H9 (cell line): Measurements from ENCODE around the gene LOXHD1. TPM values are rescaled to one million over a fixed set of nuclear protein-coding genes. Genes with fewer than 3 reads are reported as not detected.

Source experiments
- DNase-seq: peaks from one replicate; pipeline ENCODE4 v3.0.0-alpha.2; 2017
- H2AFZ ChIP-seq: one replicate; pipeline ENCODE4 v1.6.1; 2013; ENCODE audit warnings: mild to moderate bottlenecking, low read length, control low read depth, moderate library complexity
- H2AK5ac ChIP-seq: 2 replicates; pipeline ENCODE4 v1.6.1; 2013; ENCODE audit warnings: low read length, control low read depth, mixed read lengths; ENCODE audit not compliant: insufficient read length
- H2BK120ac ChIP-seq: one replicate; pipeline ENCODE4 v1.6.1; 2013; ENCODE audit warnings: low read depth, mild to moderate bottlenecking, low read length, control low read depth, inconsistent platforms; ENCODE audit not compliant: poor library complexity, severe bottlenecking
- H2BK12ac ChIP-seq: 2 replicates; pipeline ENCODE4 v1.6.1; 2013; ENCODE audit warnings: low read length, control low read depth, mixed read lengths, low read depth; ENCODE audit not compliant: insufficient read length
- H2BK15ac ChIP-seq: 2 replicates; pipeline ENCODE4 v1.6.1; 2013; ENCODE audit warnings: low read depth, low read length, control low read depth
- H2BK20ac ChIP-seq: one replicate; pipeline ENCODE4 v1.6.1; 2013; ENCODE audit warnings: low read depth, mild to moderate bottlenecking, low read length, control low read depth, inconsistent platforms; ENCODE audit not compliant: poor library complexity, severe bottlenecking
- H2BK5ac ChIP-seq: 2 replicates; pipeline ENCODE4 v1.6.1; 2013; ENCODE audit warnings: low read length, control low read depth, mixed read lengths; ENCODE audit not compliant: insufficient read length
- H3K14ac ChIP-seq: 2 replicates; pipeline ENCODE4 v1.6.1; 2013; ENCODE audit warnings: low read length, control low read depth; ENCODE audit not compliant: insufficient read depth
- H3K18ac ChIP-seq: 2 replicates; pipeline ENCODE4 v1.6.1; 2013; ENCODE audit warnings: low read depth, mild to moderate bottlenecking, mixed read lengths, low read length, control low read depth; ENCODE audit not compliant: insufficient read length
- H3K23ac ChIP-seq: 2 replicates; pipeline ENCODE4 v1.6.1; 2013; ENCODE audit warnings: low read length, control low read depth, mixed read lengths, low read depth; ENCODE audit not compliant: insufficient read length
- H3K23me2 ChIP-seq: 2 replicates; pipeline ENCODE4 v1.6.1; 2013; ENCODE audit warnings: low read depth, mild to moderate bottlenecking, mixed read lengths, low read length, control low read depth; ENCODE audit not compliant: insufficient read length, poor library complexity, severe bottlenecking
- H3K27ac ChIP-seq: 2 replicates; pipeline ENCODE4 v1.5.1; 2013; ENCODE audit warnings: low read length, control low read depth, mixed read lengths, low read depth; ENCODE audit not compliant: insufficient read length
- H3K27me3 ChIP-seq: 2 replicates; pipeline ENCODE4 v1.6.1; 2013; ENCODE audit warnings: low read length, control low read depth, inconsistent platforms; ENCODE audit not compliant: insufficient read depth
- H3K4ac ChIP-seq: 2 replicates; pipeline ENCODE4 v1.6.1; 2013; ENCODE audit warnings: low read depth, mild to moderate bottlenecking, control low read depth, inconsistent platforms, low read length, moderate library complexity
- H3K4me1 ChIP-seq: 2 replicates; pipeline ENCODE4 v1.6.1; 2013; ENCODE audit warnings: low read length, control low read depth, inconsistent platforms; ENCODE audit not compliant: insufficient read depth
- H3K4me2 ChIP-seq: 2 replicates; pipeline ENCODE4 v1.6.1; 2013; ENCODE audit warnings: low read length, control low read depth, mixed read lengths; ENCODE audit not compliant: insufficient read length, insufficient read depth
- H3K56ac ChIP-seq: 2 replicates; pipeline ENCODE4 v1.6.1; 2013; ENCODE audit warnings: low read depth, mild to moderate bottlenecking, mixed read lengths, low read length, control low read depth; ENCODE audit not compliant: insufficient read length
- H3K79me1 ChIP-seq: 2 replicates; pipeline ENCODE4 v1.6.1; 2013; ENCODE audit warnings: low read depth, mild to moderate bottlenecking, moderate library complexity, low read length, control low read depth, inconsistent platforms; ENCODE audit not compliant: insufficient read depth, poor library complexity, severe bottlenecking
- H3K79me2 ChIP-seq: 2 replicates; pipeline ENCODE4 v1.6.1; 2013; ENCODE audit warnings: low read length, control low read depth, inconsistent platforms; ENCODE audit not compliant: insufficient read depth
- H3K9ac ChIP-seq: 2 replicates; pipeline ENCODE4 v1.6.1; 2013; ENCODE audit warnings: low read length, control low read depth, mixed read lengths; ENCODE audit not compliant: insufficient read length; ENCODE audit errors: extremely low read depth
- H3K9me3 ChIP-seq: one replicate; pipeline ENCODE4 v1.6.1; 2013; ENCODE audit warnings: low read depth, low read length, inconsistent platforms; ENCODE audit not compliant: control insufficient read depth
- H3T11ph ChIP-seq: one replicate; pipeline ENCODE4 v1.6.1; 2013; ENCODE audit warnings: mild to moderate bottlenecking, low read length, control low read depth, inconsistent platforms
- H4K20me1 ChIP-seq: one replicate; pipeline ENCODE4 v1.6.1; 2013; ENCODE audit not compliant: control insufficient read depth, insufficient read length, insufficient read depth
- H4K5ac ChIP-seq: 2 replicates; pipeline ENCODE4 v1.6.1; 2013; ENCODE audit warnings: low read depth, mild to moderate bottlenecking, mixed read lengths, low read length, control low read depth; ENCODE audit not compliant: insufficient read length
- H4K8ac ChIP-seq: replicated peaks from 2 replicates; pipeline ENCODE4 v1.6.1; 2013; ENCODE audit warnings: low read length, control low read depth, mixed read lengths, low read depth; ENCODE audit not compliant: insufficient read length
- H4K91ac ChIP-seq: 2 replicates; pipeline ENCODE4 v1.6.1; 2013; ENCODE audit warnings: low read depth, mild to moderate bottlenecking, moderate library complexity, mixed read lengths, low read length, control low read depth; ENCODE audit not compliant: insufficient read length
- H3K27ac Mint-ChIP-seq, 3 experiments: 2 replicates in 2 of 3; 3 replicates in 1 of 3; pipeline ENCODE4 v1.8.0; 2020 to 2021; ENCODE audit warnings: mixed read lengths in 3 of 3, mild to moderate bottlenecking in 1 of 3, moderate library complexity in 1 of 3
- H3K27me3 Mint-ChIP-seq: 2 replicates; pipeline ENCODE4 v1.8.0; 2021; ENCODE audit warnings: low read depth, mild to moderate bottlenecking, moderate library complexity, mixed read lengths
- H3K36me3 Mint-ChIP-seq, 3 experiments: 2 replicates in 2 of 3; 3 replicates in 1 of 3; pipeline ENCODE4 v1.8.0; 2020 to 2021; ENCODE audit warnings: low read depth in 3 of 3, mixed read lengths in 3 of 3; ENCODE audit not compliant: insufficient read depth in 1 of 3
- H3K4me1 Mint-ChIP-seq, 2 experiments: 2 replicates each; pipeline ENCODE4 v1.8.0; 2020; ENCODE audit warnings: mixed read lengths in 2 of 2
- H3K4me3 Mint-ChIP-seq, 2 experiments: 2 replicates in 1 of 2; 3 replicates in 1 of 2; pipeline ENCODE4 v1.8.0; 2020 to 2021; ENCODE audit warnings: mild to moderate bottlenecking in 2 of 2, mixed read lengths in 2 of 2, moderate library complexity in 1 of 2
- H3K9me3 Mint-ChIP-seq, 2 experiments: 2 replicates in 1 of 2; 3 replicates in 1 of 2; pipeline ENCODE4 v1.8.0; 2020; ENCODE audit warnings: mild to moderate bottlenecking in 2 of 2, mixed read lengths in 2 of 2, moderate library complexity in 1 of 2
- CTCF ChIP-seq: fragments of 200-600 bp; sonication (generic); conservative IDR thresholded peaks from 3 replicates; pipeline ENCODE4 v1.8.0; 2021; ENCODE audit warnings: antibody characterized with exemption, mild to moderate bottlenecking
- WGBS: extraction: QIAGEN DNeasy Blood & Tissue Kit; methylation state at CpG from one replicate; pipeline ENCODE4 v1.1.7; 2013; ENCODE audit warnings: missing lambda C conversion rate, low lambda C conversion rate, mixed read lengths; ENCODE audit not compliant: insufficient read length; ENCODE audit errors: extremely low coverage; 5-methylcytosine and 5-hydroxymethylcytosine counted together
- total RNA-seq: library from RNA; stranded (reverse); gene quantifications from 2 replicates; pipeline ENCODE4 v1.2.1, GENCODE V29; 2021

LOXHD1 gene
- total RNA-seq, 1 experiment from 2014 or later: 0.07 TPM

GRCh38 chr18:46482831-46483230, 174.2 kb downstream of the LOXHD1 start:
- H2AK5ac ChIP-seq: no peak overlapping the region
- H3K27me3 ChIP-seq: no peaks in the 10 kb centered on the region
- no peak overlapping the region for H2AFZ ChIP-seq
- H3K9ac ChIP-seq: no peak overlapping the region
- Mint-ChIP-seq H3K4me3 (no peak overlapping the region), H3K4me1 (peaks cover 11 to 17% of the 10 kb centered on the region in 2 experiments), H3K27me3 (peaks cover 3% of the 10 kb centered on the region), H3K27ac (no peak overlapping the region), H3K9me3 (no peaks in the 10 kb centered on the region; a peak in 2 of 5 replicates), H3K36me3 (no peaks in the 10 kb centered on the region; a peak in 1 of 7 replicates)
- H4K20me1 ChIP-seq: no peaks in the 10 kb centered on the region
- H3K18ac ChIP-seq: no peak overlapping the region
- H3K79me2 ChIP-seq: no peaks in the 10 kb centered on the region
- H3K14ac ChIP-seq: no peak overlapping the region
- H3K4ac ChIP-seq: no peak overlapping the region
- H2BK12ac ChIP-seq: no peak overlapping the region
- H3K27ac ChIP-seq: no peak overlapping the region
- peaks cover 6% of the 10 kb centered on the region for H3K4me1 ChIP-seq
- no peak overlapping the region for H2BK15ac ChIP-seq
- no peak overlapping the region for H3K23ac ChIP-seq
- no peak overlapping the region for H4K8ac ChIP-seq
- H3K79me1 ChIP-seq: no peaks in the 10 kb centered on the region
- H2BK120ac ChIP-seq: no peak overlapping the region
- TF ChIP-seq CTCF: no peak
- DNase-seq: no peak
- no peak overlapping the region for H2BK20ac ChIP-seq
- no peaks in the 10 kb centered on the region for H3K9me3 ChIP-seq
- H3T11ph ChIP-seq: no peak overlapping the region
- no CpG with 5 or more reads among the region's 1 CpG for WGBS
- no peak overlapping the region for H2BK5ac ChIP-seq
- H3K4me2 ChIP-seq: no peak overlapping the region
- no peak overlapping the region for H3K56ac ChIP-seq
- no peak overlapping the region for H4K91ac ChIP-seq
- no peaks in the 10 kb centered on the region for H3K23me2 ChIP-seq
- H4K5ac ChIP-seq: no peak overlapping the region
